IPS-18c (cell line): ENCODE measurements around the gene ATRNL1.

Experiments
- H3K4me3 ChIP-seq: 2 replicates; pipeline ENCODE4 v1.7.0; 2013; ENCODE audit warnings: low read depth, mild to moderate bottlenecking, low read length, moderate library complexity; ENCODE audit not compliant: insufficient read depth
- H3K9me3 ChIP-seq: one replicate; pipeline ENCODE4 v1.6.1; 2013; ENCODE audit warnings: mild to moderate bottlenecking, low read length, moderate library complexity; ENCODE audit not compliant: control insufficient read depth, insufficient read depth

ATRNL1 gene

DNA sequence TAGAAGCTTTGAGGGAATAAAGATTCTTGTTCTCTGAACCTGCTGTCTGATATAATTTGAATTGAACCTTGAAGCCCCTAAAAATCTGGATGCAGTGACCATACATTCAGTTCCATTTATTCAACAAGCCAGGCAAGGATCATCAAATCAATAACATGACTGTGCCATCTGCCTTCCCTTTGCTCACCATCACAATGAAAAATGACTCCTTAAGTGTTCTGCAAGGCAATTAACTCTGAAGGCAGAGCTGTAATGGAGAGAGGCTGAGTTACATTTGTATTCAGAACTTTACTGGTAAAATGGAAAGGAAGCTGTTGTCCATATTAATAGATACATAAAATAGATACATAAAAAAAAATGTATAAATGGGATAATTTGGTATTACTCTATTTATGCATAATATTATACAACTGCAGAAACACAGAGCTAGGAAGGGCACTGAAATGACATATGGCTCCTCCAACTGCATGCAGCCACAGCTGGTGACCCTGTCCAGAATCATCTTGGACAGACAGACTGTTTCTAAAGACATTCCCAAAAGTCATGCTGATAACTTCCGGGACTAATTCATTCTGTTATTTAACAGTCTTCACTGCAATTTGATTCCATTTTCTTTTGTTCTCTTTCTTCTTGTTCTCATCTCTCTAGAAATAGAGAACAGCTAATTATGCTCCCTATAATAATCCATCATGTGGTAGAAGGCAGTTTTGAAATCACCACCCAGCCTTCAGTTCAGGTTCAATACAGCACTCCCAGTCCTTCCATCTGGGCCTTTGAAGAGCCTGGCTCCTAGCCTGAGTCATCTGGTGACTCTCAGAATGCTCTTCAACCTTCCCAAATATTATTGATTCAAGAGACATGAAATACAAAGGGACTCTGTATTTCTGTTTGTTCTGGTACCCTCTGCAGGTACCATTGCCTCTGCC lies 767.3 kb downstream of the ATRNL1 start:
- Histone ChIP-seq H3K9me3 (no peaks in the 10 kb centered on the region), H3K4me3 (no peak overlapping the region)

- Histone ChIP-seq H3K9me3 (no peaks in the 10 kb centered on the region), H3K4me3 (no peak overlapping the region)
These were observed 768.3 kb downstream of the ATRNL1 start for GRCh38 chr10:115861455-115861854.

DNA sequence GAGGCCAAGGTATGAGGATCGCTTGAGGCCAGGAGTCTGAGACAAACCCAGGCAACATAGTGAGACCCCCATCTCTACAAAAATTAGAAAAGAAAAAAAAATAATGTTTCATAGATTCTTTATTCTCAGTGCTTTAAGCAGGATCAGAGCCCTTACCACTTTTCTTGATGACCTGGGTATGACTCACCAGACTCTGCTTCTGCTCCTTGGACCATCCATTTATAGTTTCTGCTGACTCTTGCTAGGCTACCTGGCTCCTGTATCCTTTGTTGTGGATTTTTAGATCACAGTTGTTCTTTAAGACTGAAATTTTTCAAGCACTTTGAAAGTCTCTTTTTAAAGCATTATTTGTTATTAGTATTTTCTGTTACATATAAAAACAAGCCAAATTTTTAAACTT lies 768.7 kb downstream of the ATRNL1 start:
- Histone ChIP-seq H3K9me3 (no peaks in the 10 kb centered on the region), H3K4me3 (no peak overlapping the region)

DNA sequence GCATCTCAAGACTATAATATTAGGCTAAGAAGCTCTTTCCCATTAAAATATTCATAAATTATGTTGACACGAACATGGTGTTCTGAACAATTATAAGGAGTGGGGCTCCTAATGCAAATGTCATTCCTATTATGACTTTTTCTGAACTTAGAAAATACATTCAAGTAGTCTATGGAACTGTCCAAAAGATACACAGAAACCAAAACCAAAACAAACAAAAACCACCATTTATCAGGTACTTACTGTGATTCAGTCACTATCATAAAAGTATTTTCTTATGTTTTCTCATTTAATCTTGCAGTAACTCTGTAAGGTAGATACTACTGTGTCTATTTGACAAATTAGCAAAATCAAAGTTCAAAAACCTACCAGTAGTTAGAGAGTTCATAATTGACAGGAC lies 773.0 kb downstream of the ATRNL1 start:
- no peaks in the 10 kb centered on the region for H3K9me3 ChIP-seq
- H3K4me3 ChIP-seq, result no peak overlapping the region

GRCh38 chr10:115866691-115867090 lies 773.5 kb downstream of the ATRNL1 start:
- Histone ChIP-seq H3K9me3 (no peaks in the 10 kb centered on the region), H3K4me3 (no peak overlapping the region)

- no peaks in the 10 kb centered on the region for H3K9me3 ChIP-seq
- no peak overlapping the region for H3K4me3 ChIP-seq
These were observed 774.1 kb downstream of the ATRNL1 start for GRCh38 chr10:115867305-115867704.

DNA sequence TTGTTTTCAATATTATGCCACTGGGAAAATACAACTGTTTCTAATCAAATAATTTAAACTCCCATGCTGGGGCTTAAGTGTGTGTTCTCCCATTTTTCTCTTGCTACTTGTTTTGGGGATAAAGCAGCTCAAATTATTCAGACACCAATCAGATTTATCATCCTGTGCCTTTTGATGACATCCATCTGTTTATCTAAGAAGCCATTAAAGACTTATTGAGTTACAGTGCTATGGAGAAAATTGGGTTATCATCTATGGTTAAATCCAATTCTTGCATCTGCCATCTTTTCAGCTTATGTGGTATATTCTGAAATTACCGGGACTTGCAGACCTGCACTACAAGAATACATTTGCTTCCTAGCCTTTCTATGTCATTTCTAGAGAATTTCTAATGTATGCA lies 778.7 kb downstream of the ATRNL1 start:
- H3K4me3 ChIP-seq, result no peak overlapping the region

GRCh38 chr10:115875172-115875571 lies 782.0 kb downstream of the ATRNL1 start:
- no peak overlapping the region for H3K4me3 ChIP-seq
- H3K9me3 ChIP-seq, result no peaks in the 10 kb centered on the region

More for the DNA sequence above, 778.7 kb downstream of the ATRNL1 start:
- no peaks in the 10 kb centered on the region for H3K9me3 ChIP-seq

- Histone ChIP-seq H3K4me3 (no peak overlapping the region), H3K9me3 (no peaks in the 10 kb centered on the region)
These were observed 786.4 kb downstream of the ATRNL1 start for GRCh38 chr10:115879372-115880089.

- Histone ChIP-seq H3K4me3 (no peak overlapping the region), H3K9me3 (no peaks in the 10 kb centered on the region)
These were observed 788.9 kb downstream of the ATRNL1 start for GRCh38 chr10:115882021-115882420.

DNA sequence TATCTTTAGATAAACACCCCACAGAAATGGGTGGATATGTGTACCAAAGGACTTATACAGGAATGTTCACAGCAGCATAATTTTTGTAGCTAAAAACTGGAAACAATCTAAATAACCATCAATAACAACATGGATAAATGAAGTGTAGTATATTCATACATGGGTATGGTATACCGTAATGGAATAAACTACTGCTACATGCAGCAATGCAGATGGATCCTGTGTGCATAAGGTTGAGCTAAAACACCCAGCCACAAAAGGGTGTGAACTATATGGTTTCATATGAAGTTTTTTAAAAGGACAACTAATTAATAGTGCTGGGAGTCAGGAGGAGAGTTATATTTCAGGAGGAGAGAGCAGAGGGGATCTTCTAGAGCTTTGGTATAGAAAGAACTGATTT lies 790.2 kb downstream of the ATRNL1 start:
- H3K4me3 ChIP-seq, result no peak overlapping the region
- H3K9me3 ChIP-seq, result no peaks in the 10 kb centered on the region

GRCh38 chr10:115884331-115884730 lies 791.2 kb downstream of the ATRNL1 start:
- H3K4me3 ChIP-seq, result no peak overlapping the region
- H3K9me3 ChIP-seq, result no peaks in the 10 kb centered on the region

GRCh38 chr10:115895166-115895565 lies 802.0 kb downstream of the ATRNL1 start:
- no peak overlapping the region for H3K4me3 ChIP-seq

GRCh38 chr10:115898242-115898641 lies 805.1 kb downstream of the ATRNL1 start:
- Histone ChIP-seq H3K4me3 (no peak overlapping the region), H3K9me3 (no peaks in the 10 kb centered on the region)

More at GRCh38 chr10:115895166-115895565, 802.0 kb downstream of the ATRNL1 start:
- H3K9me3 ChIP-seq, result no peaks in the 10 kb centered on the region

GRCh38 chr10:115902596-115902995 lies 809.4 kb downstream of the ATRNL1 start:
- Histone ChIP-seq H3K9me3 (no peaks in the 10 kb centered on the region), H3K4me3 (no peak overlapping the region)

- Histone ChIP-seq H3K9me3 (no peaks in the 10 kb centered on the region), H3K4me3 (no peak overlapping the region)
These were observed 810.0 kb downstream of the ATRNL1 start for GRCh38 chr10:115903207-115903606.

- no peak overlapping the region for H3K4me3 ChIP-seq
- no peaks in the 10 kb centered on the region for H3K9me3 ChIP-seq
These were observed 810.7 kb downstream of the ATRNL1 start for GRCh38 chr10:115903845-115904244.

- no peaks in the 10 kb centered on the region for H3K9me3 ChIP-seq
These were observed 815.9 kb downstream of the ATRNL1 start for GRCh38 chr10:115909037-115909436.

More at GRCh38 chr10:115909037-115909436, 815.9 kb downstream of the ATRNL1 start:
- H3K4me3 ChIP-seq, result no peak overlapping the region
